ENCODE data around the gene SETMAR. TPM values are rescaled to one million over a fixed set of nuclear protein-coding genes. Genes with fewer than 3 reads are reported as not detected.

The SETMAR gene
- total and polyA plus RNA-seq, 9 donors = 17.9 to 40.6 (median 31.2) TPM

DNA sequence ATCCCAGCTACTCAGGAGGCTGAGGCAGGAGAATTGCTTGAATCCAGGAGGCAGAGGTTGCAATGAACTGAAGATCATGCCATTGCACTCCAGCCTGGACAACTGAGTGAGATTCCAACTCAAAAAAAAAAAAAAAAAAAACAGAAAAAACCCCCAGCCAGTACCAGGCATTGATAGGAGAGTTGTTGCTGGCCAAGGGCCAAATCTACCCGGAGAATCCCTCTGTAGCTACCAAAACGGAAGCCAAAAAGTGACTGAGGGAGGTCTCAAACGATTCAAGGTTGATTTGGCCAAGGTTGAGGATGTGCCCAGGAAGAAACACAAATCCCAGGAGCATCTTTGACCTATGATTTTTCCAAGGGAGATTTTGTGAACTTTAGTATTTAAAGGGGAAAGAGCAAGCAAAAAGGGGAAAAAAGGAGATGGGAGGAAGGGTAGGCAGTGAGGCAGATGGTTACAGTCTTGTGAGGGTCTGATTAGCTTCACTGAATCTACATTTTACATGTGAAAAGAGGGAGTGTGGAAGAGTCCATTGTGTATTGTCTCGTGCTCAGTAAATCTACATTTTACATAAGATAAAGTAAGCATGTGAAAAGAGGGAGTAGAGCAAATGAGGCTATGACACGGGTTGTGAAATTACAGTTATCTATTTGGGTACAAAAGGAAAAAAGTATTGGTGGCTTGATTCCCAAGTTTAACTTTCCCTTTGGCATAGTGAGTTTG lies 32.8 kb downstream of the SETMAR start:
- no peak for DNase-seq
- Histone ChIP-seq H3K4me1 (ENCODE audit: insufficient read depth) (peaks cover 19% of the 10 kb centered on the region), H3K27me3 (no peaks in the 10 kb centered on the region), H3K4me3 (no peak overlapping the region), H3K36me3 (no peaks in the 10 kb centered on the region), H3K9me3 (no peaks in the 10 kb centered on the region), H3K27ac (no peak overlapping the region)
- no peak for TF ChIP-seq POLR2A (IDR thresholded peaks at IDR 0.05)
- TF ChIP-seq, protein P1, sequence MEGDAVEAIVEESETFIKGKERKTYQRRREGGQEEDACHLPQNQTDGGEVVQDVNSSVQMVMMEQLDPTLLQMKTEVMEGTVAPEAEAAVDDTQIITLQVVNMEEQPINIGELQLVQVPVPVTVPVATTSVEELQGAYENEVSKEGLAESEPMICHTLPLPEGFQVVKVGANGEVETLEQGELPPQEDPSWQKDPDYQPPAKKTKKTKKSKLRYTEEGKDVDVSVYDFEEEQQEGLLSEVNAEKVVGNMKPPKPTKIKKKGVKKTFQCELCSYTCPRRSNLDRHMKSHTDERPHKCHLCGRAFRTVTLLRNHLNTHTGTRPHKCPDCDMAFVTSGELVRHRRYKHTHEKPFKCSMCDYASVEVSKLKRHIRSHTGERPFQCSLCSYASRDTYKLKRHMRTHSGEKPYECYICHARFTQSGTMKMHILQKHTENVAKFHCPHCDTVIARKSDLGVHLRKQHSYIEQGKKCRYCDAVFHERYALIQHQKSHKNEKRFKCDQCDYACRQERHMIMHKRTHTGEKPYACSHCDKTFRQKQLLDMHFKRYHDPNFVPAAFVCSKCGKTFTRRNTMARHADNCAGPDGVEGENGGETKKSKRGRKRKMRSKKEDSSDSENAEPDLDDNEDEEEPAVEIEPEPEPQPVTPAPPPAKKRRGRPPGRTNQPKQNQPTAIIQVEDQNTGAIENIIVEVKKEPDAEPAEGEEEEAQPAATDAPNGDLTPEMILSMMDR (IDR thresholded peaks at IDR 0.05) = no peak
- TF ChIP-seq EP300 (IDR thresholded peaks at IDR 0.05) = no peak
- WGBS, 3 donors = 27 to 34% (median 33%) methylated on average over 5 of the region's 5 CpGs
- intact Hi-C loops (cut with DNase I) = no loop called here

DNA sequence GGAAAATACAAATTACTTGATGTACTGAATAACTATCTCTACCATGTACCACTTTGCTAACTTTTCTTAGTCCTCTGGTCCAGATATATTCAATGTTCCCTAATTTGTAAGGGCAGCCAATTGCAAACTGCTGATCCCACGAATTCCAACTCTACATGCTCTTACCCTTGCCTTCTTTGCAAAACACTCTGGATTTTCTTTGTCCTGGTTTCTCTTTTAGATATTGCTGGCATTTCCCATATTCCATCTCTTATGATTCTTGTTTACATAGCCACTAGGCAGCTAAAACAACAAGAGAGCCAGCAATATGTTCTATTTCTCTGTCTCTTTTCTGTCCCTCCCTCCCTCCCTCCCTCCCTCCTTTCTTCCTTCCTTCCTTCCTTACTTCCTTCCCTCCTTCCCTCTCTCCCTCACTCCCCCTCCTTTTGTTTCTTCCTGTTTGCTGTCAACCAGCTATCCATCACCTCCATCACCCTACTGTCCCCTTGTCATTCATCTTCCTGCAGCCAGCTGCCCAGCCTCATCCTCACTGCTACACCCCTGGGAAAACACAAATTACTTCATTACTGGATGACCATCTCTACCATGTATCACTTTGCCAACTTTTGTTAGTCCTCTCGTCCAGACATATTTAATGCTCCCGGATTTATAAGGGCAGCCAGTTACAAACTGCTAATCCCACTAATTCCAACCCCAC lies 33.8 kb downstream of the SETMAR start:
- TF ChIP-seq EP300 (IDR thresholded peaks at IDR 0.05) = no peak
- TF ChIP-seq, protein P1 (IDR thresholded peaks at IDR 0.05) = no peak
- 34 to 41% (median 37%) methylated on average over 3 of the region's 3 CpGs for WGBS, 3 donors
- Histone ChIP-seq H3K27ac (no peak overlapping the region), H3K27me3 (no peaks in the 10 kb centered on the region), H3K4me1 (ENCODE audit: insufficient read depth) (peaks cover 19% of the 10 kb centered on the region), H3K4me3 (no peak overlapping the region), H3K36me3 (no peaks in the 10 kb centered on the region), H3K9me3 (no peaks in the 10 kb centered on the region)
- intact Hi-C loops (cut with DNase I) = no loop called here
- DNase-seq = no peak

DNA sequence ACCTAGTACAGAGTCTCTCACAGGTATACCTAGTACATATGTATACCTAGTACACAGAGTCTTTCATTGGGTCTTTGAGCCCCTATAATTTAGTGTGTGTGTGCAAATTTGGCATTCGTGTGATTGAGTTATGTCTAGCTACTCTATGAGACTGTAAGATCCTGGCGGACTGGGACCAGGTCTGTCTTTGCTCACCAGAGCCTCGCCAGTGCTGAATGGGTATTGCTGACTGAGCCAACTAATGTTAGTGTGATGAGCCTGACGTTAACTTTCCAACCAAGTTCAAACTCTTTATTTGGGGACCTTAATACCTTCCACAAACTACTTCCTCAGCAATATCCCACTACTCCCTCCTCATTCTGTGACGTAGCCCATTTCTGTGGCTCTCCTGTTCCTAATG lies 35.6 kb downstream of the SETMAR start:
- DNase-seq = no peak
- H3K36me3 ChIP-seq = no peaks in the 10 kb centered on the region
- no peak overlapping the region for H3K27ac ChIP-seq
- 88 to 97% (median 95%) methylated on average over 5 of the region's 5 CpGs for WGBS, 3 donors
- no peak overlapping the region for H3K4me3 ChIP-seq
- TF ChIP-seq POLR2A (IDR thresholded peaks at IDR 0.05) = no peak
- TF ChIP-seq, protein P1 (IDR thresholded peaks at IDR 0.05) = no peak
- no peak for TF ChIP-seq EP300 (IDR thresholded peaks at IDR 0.05)
- intact Hi-C loops (cut with DNase I) = no loop called here
- no peaks in the 10 kb centered on the region for H3K9me3 ChIP-seq
- H3K4me1 ChIP-seq (ENCODE audit: insufficient read depth) = peaks cover 18% of the 10 kb centered on the region
- no peaks in the 10 kb centered on the region for H3K27me3 ChIP-seq

DNA sequence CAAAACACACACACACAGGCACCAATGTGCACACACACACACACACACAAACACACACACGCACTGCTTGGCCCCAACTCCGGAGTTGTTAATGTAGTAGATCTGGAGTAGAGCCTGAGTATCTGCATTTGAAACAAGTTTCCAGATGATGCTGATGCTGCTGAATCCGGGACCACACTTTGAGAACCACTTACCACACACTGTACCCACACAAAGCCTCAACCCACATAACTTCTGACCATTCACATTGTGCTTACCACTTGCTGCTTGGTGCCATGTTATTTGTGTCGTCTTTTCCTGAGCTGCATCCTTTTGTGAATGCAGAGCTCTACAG lies 36.9 kb downstream of the SETMAR start:
- DNase-seq = no peak
- Histone ChIP-seq H3K9me3 (no peaks in the 10 kb centered on the region), H3K4me1 (ENCODE audit: insufficient read depth) (peaks cover 18% of the 10 kb centered on the region), H3K36me3 (no peaks in the 10 kb centered on the region), H3K27me3 (no peaks in the 10 kb centered on the region), H3K27ac (peak overlapping the region in 1 of 2 donors; percentile 60), H3K4me3 (no peak overlapping the region)
- TF ChIP-seq POLR2A (IDR thresholded peaks at IDR 0.05) = no peak
- intact Hi-C loops (cut with DNase I) = no loop called here
- 97 to 98% (median 97%) methylated on average over 4 of the region's 4 CpGs for WGBS, 3 donors

Data from ovary (tissue), 9 donors.